Mucosa of descending colon (tissue), 3 donors: ENCODE data around the gene SAMD3. TPM values are rescaled to one million over a fixed set of nuclear protein-coding genes. Genes with fewer than 3 reads are reported as not detected.
"Not testable (repeated sequence)": the region's sequence is repeated elsewhere in the genome, so short reads cannot be mapped to it uniquely, and the experiment has no call there.

ENCODE experiments used
- ATAC-seq: fragments of 200-7000 bp; cut with Tn5 transposase; one replicate; pipeline ENCODE4 v1.9.1; 2020; ENCODE audit warnings: mild to moderate bottlenecking, moderate library complexity
- DNase-seq, 3 donors: peaks; one replicate each; pipeline ENCODE4 v3.0.0-alpha.2; 2020
- H3K36me3 ChIP-seq: fragments of 200-600 bp; one replicate; pipeline ENCODE4 v1.8.0; 2021; ENCODE audit warnings: low read depth, mild to moderate bottlenecking
- H3K4me1 ChIP-seq: fragments of 200-600 bp; one replicate; pipeline ENCODE4 v1.8.0; 2021; ENCODE audit warnings: low read depth, mild to moderate bottlenecking
- H3K4me3 ChIP-seq: fragments of 200-600 bp; one replicate; pipeline ENCODE4 v1.8.0; 2021; ENCODE audit warnings: mild to moderate bottlenecking
- H3K9me3 ChIP-seq: fragments of 200-600 bp; one replicate; pipeline ENCODE4 v1.8.0; 2021; ENCODE audit warnings: mild to moderate bottlenecking
- CTCF ChIP-seq: fragments of 200-600 bp; IDR thresholded peaks from one replicate; pipeline ENCODE4 v1.8.0; 2022; ENCODE audit warnings: antibody characterized with exemption, mild to moderate bottlenecking
- intact Hi-C, 2 donors: fragments of 100-400 bp; cut with DNase I in 1 of 2; cut with micrococcal nuclease in 1 of 2; formaldehyde crosslinking; loops; one replicate each; pipeline versions ENCODE4 v1.11.0 to v1.11.1; 2022; cut with DNase I, micrococcal nuclease
- total RNA-seq, 3 donors: library from RNA; stranded (reverse); fragmentation: NEBNext Ultra II Directional in 2 of 3; extraction: Animal tissue kit (Norgen Biotek cat#: 25700) in 2 of 3; gene quantifications; one replicate each; pipeline versions ENCODE4 v1.2.1 to v1.2.4, GENCODE V29; 2021 to 2023
- donor health status: DM: no; HTN: no; CAD: no; lungs with moderate emphysema.
- donor health status: DM: no; HTN: no; CAD: no.
- donor health status: DM: no; HTN: yes; CAD: no.

SAMD3 gene
- total RNA-seq, 3 donors from 2014 or later = 0.90 to 5.4 (median 1.7) TPM

- intact Hi-C loops = no loop called here
- no peaks in the 10 kb centered on the region for H3K36me3 ChIP-seq
- H3K9me3 ChIP-seq = no peaks in the 10 kb centered on the region
- H3K4me3 ChIP-seq = no peak overlapping the region
- TF ChIP-seq CTCF = no peak
- no peak for ATAC-seq
- DNase-seq = no peak
- H3K4me1 ChIP-seq = no peaks in the 10 kb centered on the region
Observed at GRCh38 chr6:130198483-130199035, 24.2 kb downstream of the SAMD3 start.

- H3K9me3 ChIP-seq, H3K4me1 ChIP-seq, intact Hi-C loops, ATAC-seq, H3K4me3 ChIP-seq, DNase-seq, H3K36me3 ChIP-seq: not testable (repeated sequence)
Observed at GRCh38 chr6:130197816-130198482, 24.8 kb downstream of the SAMD3 start.

GRCh38 chr6:130194434-130194833, 28.3 kb downstream of the SAMD3 start:
- H3K9me3 ChIP-seq, H3K4me1 ChIP-seq, ATAC-seq, H3K4me3 ChIP-seq, H3K36me3 ChIP-seq, intact Hi-C loops: not testable (repeated sequence)
- peak in 1 of 3 donors; percentile 24 for DNase-seq

GRCh38 chr6:130190701-130191690, 31.8 kb downstream of the SAMD3 start:
- ATAC-seq (no peak), DNase-seq (no peak)
- intact Hi-C loops = no loop called here
- Histone ChIP-seq H3K4me3 (no peak overlapping the region), H3K4me1 (peaks cover 5% of the 10 kb centered on the region), H3K36me3 (no peaks in the 10 kb centered on the region), H3K9me3 (no peaks in the 10 kb centered on the region)
- no peak for TF ChIP-seq CTCF

GRCh38 chr6:130189531-130190397, 33.0 kb downstream of the SAMD3 start:
- Histone ChIP-seq H3K4me3 (no peak overlapping the region), H3K36me3 (no peaks in the 10 kb centered on the region), H3K9me3 (no peaks in the 10 kb centered on the region), H3K4me1 (peaks cover 5% of the 10 kb centered on the region)
- no peak for DNase-seq
- intact Hi-C loops = no loop called here
- TF ChIP-seq CTCF = no peak
- no peak for ATAC-seq

GRCh38 chr6:130188207-130188899, 34.4 kb downstream of the SAMD3 start:
- no peak for TF ChIP-seq CTCF
- H3K36me3 ChIP-seq = no peaks in the 10 kb centered on the region
- ATAC-seq (peak; percentile 73), DNase-seq (peak in 1 of 3 donors; percentile 9)
- H3K4me1 ChIP-seq = peaks cover 5% of the 10 kb centered on the region
- intact Hi-C loops = no loop called here
- no peak overlapping the region for H3K4me3 ChIP-seq
- H3K9me3 ChIP-seq = no peaks in the 10 kb centered on the region
